ENCODE measurements around the gene KRT28. TPM values are rescaled to one million over a fixed set of nuclear protein-coding genes. Genes with fewer than 3 reads are reported as not detected.
"Not testable (repeated sequence)": the region's sequence is repeated elsewhere in the genome, so short reads cannot be mapped to it uniquely, and the experiment has no call there.

Gene KRT28
- total RNA-seq, 1 donor from 2014 or later = 152 TPM

DNA sequence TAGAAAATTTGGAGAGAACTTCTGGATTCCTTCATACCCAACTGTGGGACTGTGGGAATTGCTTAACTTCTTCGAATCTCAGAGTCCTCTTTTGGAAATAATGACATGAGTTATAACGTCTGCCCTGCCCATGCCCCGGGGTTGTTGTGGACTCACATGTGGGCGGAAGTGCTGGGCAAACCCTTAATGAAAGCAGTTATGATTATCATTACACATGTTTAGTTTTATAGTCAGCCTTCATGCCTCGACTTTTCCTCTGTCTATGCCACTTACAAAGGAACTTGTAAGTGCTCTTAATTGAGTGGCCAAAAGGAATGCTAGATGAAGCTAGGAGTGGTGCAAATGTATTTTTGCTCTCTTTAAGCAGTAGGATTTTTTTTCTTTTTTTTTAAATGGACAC is 21.3 kb downstream of the KRT28 start:
- no peak for DNase-seq

DNA sequence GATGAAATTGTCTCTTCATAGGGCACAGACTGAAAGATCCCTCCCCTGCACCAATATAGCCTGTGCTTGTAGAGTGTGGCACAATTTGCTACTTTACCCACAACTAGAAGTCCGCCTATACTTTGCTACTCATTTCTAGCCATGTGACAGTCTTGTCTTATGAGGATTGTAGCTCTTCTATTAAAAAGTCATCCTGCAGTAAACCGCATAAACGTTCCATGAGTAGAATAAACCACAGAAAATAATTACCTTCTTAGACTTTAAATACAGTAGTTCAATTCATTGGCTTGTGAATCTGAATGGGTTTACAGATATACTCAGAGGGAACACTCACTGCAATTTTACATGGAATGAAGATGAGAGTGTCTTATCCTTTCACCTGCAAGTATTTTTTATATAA is 21.8 kb downstream of the KRT28 start:
- no peak for DNase-seq

DNA sequence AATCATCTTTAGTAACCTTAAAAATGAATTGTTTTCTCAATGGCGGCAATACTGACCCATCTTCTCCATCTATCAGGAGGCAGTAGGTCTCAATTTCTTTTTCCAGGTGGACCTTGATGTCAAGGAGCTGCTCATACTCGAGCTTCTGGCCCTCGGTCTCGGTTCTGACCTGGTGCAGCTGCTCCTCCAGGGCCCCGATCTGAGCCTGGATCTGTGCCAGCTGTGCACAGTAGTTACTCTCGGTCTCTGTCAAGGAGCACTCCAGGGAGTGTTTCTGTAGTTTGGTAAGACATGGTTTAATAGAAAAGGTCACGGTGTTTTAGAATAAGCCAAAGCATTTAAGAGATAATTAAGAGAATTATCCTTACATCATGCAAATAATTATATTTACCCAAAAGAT is 22.3 kb downstream of the KRT28 start:
- no peak for DNase-seq

- no peak for DNase-seq
Observed at GRCh38 chr17:40775945-40776344, 23.8 kb downstream of the KRT28 start.

DNA sequence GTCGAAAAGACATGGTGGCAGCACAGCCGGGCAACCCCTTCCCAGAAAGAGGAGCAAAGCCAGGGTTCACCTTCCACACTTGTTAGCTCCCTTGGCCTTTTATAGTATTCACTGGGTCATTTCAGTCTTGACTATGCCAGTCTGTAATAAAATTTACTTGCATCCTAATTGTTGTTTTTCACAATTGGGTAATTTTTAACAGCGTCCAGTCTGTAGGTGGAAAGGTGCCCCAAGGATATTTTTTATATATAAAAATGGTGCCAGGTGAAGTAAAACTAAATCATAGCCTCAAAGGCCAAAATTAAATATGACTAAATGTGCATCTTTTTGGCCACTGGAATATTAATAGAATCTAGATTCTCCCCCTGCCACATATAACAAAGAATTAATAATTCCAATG is 27.7 kb downstream of the KRT28 start, which contains the start of gene KRT26:
TSS of gene KRT26 (minus strand) at position 101 of the 400 bp plus-strand sequence. CDS start at position 13, 88 bp downstream.
- DNase-seq = no peak

- DNase-seq = no peak
Observed at GRCh38 chr17:40765657-40766056, 34.1 kb downstream of the KRT28 start.

DNA sequence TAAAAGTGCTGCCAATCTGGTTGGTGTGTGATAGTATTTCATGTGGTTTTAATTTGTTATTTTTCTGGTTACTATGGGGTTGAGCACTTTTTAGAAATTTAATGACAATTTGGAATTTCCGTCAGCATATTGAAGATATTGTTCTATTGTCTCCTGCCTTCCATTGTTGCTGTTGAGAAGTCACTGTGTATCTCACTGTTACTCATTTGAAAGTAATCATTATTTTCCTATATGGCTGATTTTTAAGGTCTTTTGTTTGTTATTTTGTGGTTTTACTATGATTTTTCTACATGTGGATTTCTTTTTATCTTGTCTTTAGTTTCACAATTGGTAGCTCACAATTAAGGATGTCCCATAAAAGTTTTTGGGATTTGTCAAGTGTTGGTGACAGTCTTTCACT is 36.0 kb downstream of the KRT28 start:
- DNase-seq = no peak

DNA sequence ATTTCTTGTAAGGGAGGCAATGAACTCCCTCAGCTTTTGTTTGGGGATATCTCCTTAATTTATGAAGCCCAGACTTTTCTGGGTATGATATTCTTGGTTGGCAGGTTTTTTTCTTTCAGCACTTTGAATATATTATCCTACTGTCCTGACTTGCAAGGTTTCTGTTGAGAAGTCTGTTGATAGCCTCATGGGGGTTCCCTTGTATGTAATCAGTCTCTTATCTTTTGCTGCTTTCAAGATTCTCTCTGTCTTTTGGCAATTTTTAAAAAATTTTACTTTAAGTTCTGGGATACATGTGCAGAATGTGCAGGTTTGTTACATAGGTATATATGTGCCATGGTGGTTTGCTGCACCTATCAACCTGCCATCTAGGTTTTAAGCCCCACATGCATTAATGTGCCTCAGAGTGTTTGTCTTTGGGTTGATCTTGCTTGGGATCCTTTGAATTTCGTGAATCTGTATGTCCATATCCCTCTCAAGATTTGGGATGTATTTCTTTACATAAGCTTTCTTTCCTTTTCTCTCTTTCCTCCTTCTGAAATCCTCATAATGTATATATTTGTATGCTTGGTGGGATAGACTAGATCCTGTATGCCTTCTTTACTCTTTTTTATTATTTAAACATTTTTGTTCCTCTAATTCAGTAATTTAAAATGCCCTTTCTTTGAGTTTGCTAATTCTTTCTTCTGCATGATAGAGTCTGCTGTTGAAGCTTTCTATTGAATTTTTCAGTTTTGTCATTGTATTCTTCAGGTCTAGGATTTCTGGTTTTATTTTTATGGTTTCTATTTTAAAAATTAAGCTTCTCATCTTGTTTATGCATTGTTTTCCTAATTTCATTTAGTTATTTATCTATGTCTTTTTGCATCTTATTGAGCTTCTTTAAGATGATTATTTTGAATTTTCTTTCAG is 39.4 kb downstream of the KRT28 start:
- no peak for DNase-seq

GRCh38 chr17:40755231-40755630 is 44.5 kb downstream of the KRT28 start, which contains the start of gene KRT25:
Gene KRT25 (minus strand): TSS chr17:40755331. CDS start chr17:40755271, 60 bp downstream.
- no peak for DNase-seq

DNA sequence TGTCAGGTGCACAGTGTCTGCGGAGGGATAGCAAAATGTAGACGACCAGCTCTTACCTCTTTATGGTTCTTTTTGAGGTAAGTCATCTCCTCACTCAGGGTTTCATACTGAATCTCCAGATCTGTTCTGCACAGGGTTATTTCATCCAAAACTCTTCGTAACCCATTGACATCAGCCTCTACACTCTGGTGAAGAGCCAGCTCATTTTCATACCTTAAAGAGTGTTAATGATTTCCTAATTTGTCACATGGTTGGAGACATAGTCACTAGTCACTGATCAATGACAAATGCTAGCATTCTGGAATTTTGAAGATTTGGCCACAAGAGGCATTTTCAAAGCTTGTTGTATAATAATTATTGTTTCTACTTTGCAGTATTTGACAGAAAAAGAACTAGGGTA is 46.0 kb downstream of the KRT28 start:
- no peak for DNase-seq

DNA sequence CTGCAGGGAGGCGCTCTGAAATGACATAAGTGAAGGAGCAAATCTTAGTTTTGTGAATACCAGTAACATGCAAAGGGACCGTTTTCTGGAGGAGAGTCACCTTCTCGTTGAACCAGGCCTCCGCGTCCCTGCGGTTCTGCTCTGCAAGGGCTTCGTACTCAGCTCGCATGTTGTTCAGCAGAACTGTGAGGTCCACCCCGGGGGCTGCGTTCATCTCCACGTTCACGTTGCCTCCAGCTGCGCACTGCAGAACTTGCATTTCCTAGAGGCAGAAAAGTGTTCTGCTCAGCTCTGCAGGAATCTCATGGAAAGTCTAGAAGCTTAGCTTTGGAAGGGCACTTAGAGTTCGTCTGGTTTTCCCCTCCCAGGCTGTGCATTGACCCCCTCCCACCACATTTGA is 48.7 kb downstream of the KRT28 start:
- no peak for DNase-seq

DNA sequence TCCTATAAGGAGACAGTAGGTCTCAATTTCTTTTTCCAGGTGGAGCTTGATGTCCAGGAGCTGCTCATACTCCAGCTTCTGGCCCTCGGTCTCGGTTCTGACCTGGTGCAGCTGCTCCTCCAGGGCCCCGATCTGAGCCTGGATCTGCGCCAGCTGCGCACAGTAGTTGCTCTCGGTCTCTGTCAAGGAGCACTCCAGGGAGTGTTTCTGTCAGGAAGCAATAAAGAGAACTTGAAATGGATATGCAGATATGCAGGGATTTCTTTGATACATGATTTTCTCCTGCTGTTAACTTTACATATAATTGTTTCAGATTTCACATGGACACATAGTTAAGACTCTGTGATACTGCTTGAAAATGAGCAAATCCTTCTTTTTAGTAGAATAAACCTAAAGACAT is 49.4 kb downstream of the KRT28 start:
- DNase-seq = no peak

DNA sequence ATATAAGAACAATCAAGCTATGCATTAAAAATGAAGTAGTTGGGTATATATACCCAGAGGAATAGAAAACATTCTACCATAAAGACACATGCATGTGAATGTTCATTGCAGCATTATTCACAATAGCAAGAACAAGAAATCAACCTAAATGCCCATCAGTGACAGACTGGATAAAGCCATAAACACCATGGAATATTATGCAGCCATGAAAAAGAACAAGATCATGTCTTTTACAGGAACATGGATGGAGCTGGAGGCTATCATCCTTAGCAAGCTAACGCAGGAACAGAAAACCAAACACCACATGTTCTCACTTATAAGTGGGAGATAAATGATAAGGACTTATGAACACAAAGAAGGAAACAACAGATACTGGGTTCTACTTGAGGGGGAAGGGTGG is 51.1 kb downstream of the KRT28 start:
- DNase-seq = not testable (repeated sequence)

Other genes starting within 250 kb of the KRT28 start
- gene CCR7, start 234.5 kb downstream of the KRT28 start, total RNA-seq = 0.30 TPM
- gene SMARCE1, start 152.1 kb downstream of the KRT28 start, total RNA-seq = 93.7 TPM
- 0.49 TPM for gene KRT222, start 134.8 kb downstream of the KRT28 start, total RNA-seq
- gene KRT24, start 96.2 kb downstream of the KRT28 start, total RNA-seq = not detected
- gene KRT25, start 44.6 kb downstream of the KRT28 start, total RNA-seq = 608 TPM
- 18.3 TPM for gene KRT26, start 27.8 kb downstream of the KRT28 start, total RNA-seq
- 428 TPM for gene KRT27, start 17.4 kb downstream of the KRT28 start, total RNA-seq
- gene KRT10, start 22.7 kb upstream of the KRT28 start, total RNA-seq = 976 TPM
- 0.10 TPM for gene KRT12, start 67.3 kb upstream of the KRT28 start, total RNA-seq
- 0.39 TPM for gene KRT20, start 85.3 kb upstream of the KRT28 start, total RNA-seq
- 107 TPM for gene KRT23, start 137.7 kb upstream of the KRT28 start, total RNA-seq
- 6.4 TPM for gene KRT39, start 167.0 kb upstream of the KRT28 start, total RNA-seq
- 7.7 TPM for gene KRT40, start 184.4 kb upstream of the KRT28 start, total RNA-seq
- gene KRTAP3-3, start 194.2 kb upstream of the KRT28 start, total RNA-seq = 1.5 TPM
- gene KRTAP3-2, start 199.9 kb upstream of the KRT28 start, total RNA-seq = 2.3 TPM
- gene KRTAP3-1, start 209.2 kb upstream of the KRT28 start, total RNA-seq = 5.3 TPM
- gene KRTAP1-5, start 227.2 kb upstream of the KRT28 start, total RNA-seq = 14.1 TPM
- not detected for gene KRTAP1-4, start 230.2 kb upstream of the KRT28 start, total RNA-seq
- gene KRTAP1-3, start 234.9 kb upstream of the KRT28 start, total RNA-seq = 12.2 TPM
- 7.5 TPM for gene KRTAP1-1, start 241.5 kb upstream of the KRT28 start, total RNA-seq
- gene KRTAP2-1, start 247.4 kb upstream of the KRT28 start, total RNA-seq = 3.4 TPM

Data from skin of body (tissue), 2 donors.